A204.1 (cell line): Measurements from ENCODE around the gene NELFB.

Experiments
- FAIRE-seq: peaks from 2 replicates; lab custom pipeline; 2012; peaks lifted over from hg19 to GRCh38; lab: Jason Lieb, UNC

Gene NELFB

GRCh38 chr9:137254624-137255447 is at the start of gene NELFB:
Gene NELFB, plus strand, starts transcription at chr9:137255327.
- no peak for FAIRE-seq

GRCh38 chr9:137206602-137207001 is 48.5 kb upstream of the NELFB start:
- no peak for FAIRE-seq

- no peak for FAIRE-seq
Measured at GRCh38 chr9:137211532-137211931, 43.6 kb upstream of the NELFB start.

GRCh38 chr9:137212520-137212919 is 42.6 kb upstream of the NELFB start:
- no peak for FAIRE-seq

- FAIRE-seq, result no peak
Measured at GRCh38 chr9:137213160-137214060, 41.7 kb upstream of the NELFB start.

- FAIRE-seq, result no peak
Measured at GRCh38 chr9:137214620-137215019, 40.5 kb upstream of the NELFB start.

GRCh38 chr9:137215196-137215986 is 39.7 kb upstream of the NELFB start:
- no peak for FAIRE-seq

- no peak for FAIRE-seq
Measured at GRCh38 chr9:137216188-137216965, 38.8 kb upstream of the NELFB start.

- peak; percentile 47 for FAIRE-seq
Measured at GRCh38 chr9:137217276-137218211, 37.6 kb upstream of the NELFB start.

- FAIRE-seq, result no peak
Measured at GRCh38 chr9:137218212-137218753, 36.8 kb upstream of the NELFB start.

GRCh38 chr9:137218754-137219271 is 36.3 kb upstream of the NELFB start:
- FAIRE-seq, result no peak

GRCh38 chr9:137219757-137220316 is 35.3 kb upstream of the NELFB start:
- FAIRE-seq, result no peak

- FAIRE-seq, result no peak
Measured at GRCh38 chr9:137220317-137221094, 34.6 kb upstream of the NELFB start.

- FAIRE-seq, result no peak
Measured at GRCh38 chr9:137221095-137221505, 34.0 kb upstream of the NELFB start.

- no peak for FAIRE-seq
Measured at GRCh38 chr9:137221506-137222111, 33.5 kb upstream of the NELFB start.

- FAIRE-seq, result no peak
Measured at GRCh38 chr9:137222190-137223077, 32.7 kb upstream of the NELFB start, which contains the start of gene RNF208. Gene RNF208, minus strand, starts transcription at chr9:137222240. Its CDS starts 1,028 bp downstream, at chr9:137221212.
